SKM-1 (cell line): ENCODE measurements around the gene THEM5.

ENCODE experiments used
- DNase-seq: peaks from one replicate; lab custom pipeline; 2025; ENCODE audit not compliant: unreplicated experiment; lab: John Stamatoyannopoulos, UW

The THEM5 gene

GRCh38 chr1:151820940-151821339, 32.6 kb downstream of the THEM5 start:
- DNase-seq, result no peak

- no peak for DNase-seq
These were observed 33.4 kb downstream of the THEM5 start for GRCh38 chr1:151819976-151820623.

GRCh38 chr1:151819227-151819835, 34.2 kb downstream of the THEM5 start:
- DNase-seq, result no peak

GRCh38 chr1:151817353-151817730, 36.2 kb downstream of the THEM5 start:
- peak; percentile 30 for DNase-seq

- DNase-seq, result no peak
These were observed 36.8 kb downstream of the THEM5 start for GRCh38 chr1:151816548-151817352.

GRCh38 chr1:151815716-151816327, 37.7 kb downstream of the THEM5 start:
- DNase-seq, result no peak

- no peak for DNase-seq
These were observed 38.5 kb downstream of the THEM5 start for GRCh38 chr1:151814971-151815545.

- no peak for DNase-seq
These were observed 39.1 kb downstream of the THEM5 start for GRCh38 chr1:151814426-151814825.

GRCh38 chr1:151813271-151813977, 40.1 kb downstream of the THEM5 start:
- DNase-seq, result no peak

- no peak for DNase-seq
These were observed 42.3 kb downstream of the THEM5 start for GRCh38 chr1:151811181-151811580.

GRCh38 chr1:151809985-151810556, 43.4 kb downstream of the THEM5 start:
- DNase-seq, result no peak

- DNase-seq, result no peak
These were observed 44.1 kb downstream of the THEM5 start for GRCh38 chr1:151809290-151809984.

- no peak for DNase-seq
These were observed 45.7 kb downstream of the THEM5 start for GRCh38 chr1:151807766-151808165.

GRCh38 chr1:151807131-151807530, 46.4 kb downstream of the THEM5 start:
- DNase-seq, result no peak

- no peak for DNase-seq
These were observed 47.3 kb downstream of the THEM5 start for GRCh38 chr1:151806170-151806569.

- no peak for DNase-seq
These were observed 48.3 kb downstream of the THEM5 start, which contains the start of gene LINGO4 for GRCh38 chr1:151805066-151805820. TSS of gene LINGO4 (minus strand) at chr1:151805419. CDS start at chr1:151802704, 2,715 bp downstream.

GRCh38 chr1:151803915-151804314, 49.6 kb downstream of the THEM5 start:
- DNase-seq, result no peak

- DNase-seq, result no peak
These were observed 50.3 kb downstream of the THEM5 start for GRCh38 chr1:151803164-151803563.

GRCh38 chr1:151802372-151802771, 51.1 kb downstream of the THEM5 start:
- no peak for DNase-seq
